PC-9 (cell line): ENCODE data around the gene MLIP. TPM values are rescaled to one million over a fixed set of nuclear protein-coding genes. Genes with fewer than 3 reads are reported as not detected.

Experiments used
- BruUV-seq: library from RNA; stranded (reverse); fragments of 400-500 nt; replicated peaks from 2 replicates; lab custom pipeline; 2021; lab: Mats Ljungman, UMichigan
- CTCF ChIA-PET: fragments of 300-600 bp; sonication (Branson Sonifier 250); formaldehyde crosslinking; loops from one replicate; lab custom pipeline; 2022; ENCODE audit warnings: antibody characterized with exemption; lab: Charles Lee
- POLR2A ChIA-PET: fragments of 300-600 bp; sonication (Branson Sonifier 250); formaldehyde crosslinking; loops from one replicate; lab custom pipeline; 2022; ENCODE audit warnings: antibody characterized with exemption; ENCODE audit not compliant: unreplicated experiment; lab: Charles Lee
- DNase-seq, 2 experiments: peaks; one replicate each; pipeline versions ENCODE4 v3.0.0 to v3.0.0-alpha.2; 2015 to 2022; ENCODE audit warnings: mixed read lengths in 1 of 2
- H2AFZ ChIP-seq: fragments of 200-600 bp; sonication (generic); 2 replicates; pipeline ENCODE4 v1.8.1; 2017; ENCODE audit warnings: antibody characterized with exemption
- H3F3A ChIP-seq: fragments of 200-600 bp; sonication (generic); 2 replicates; pipeline ENCODE4 v1.8.1; 2017; ENCODE audit warnings: antibody characterized with exemption, mild to moderate bottlenecking, low read depth; ENCODE audit not compliant: insufficient read depth
- H3K27ac ChIP-seq: fragments of 200-600 bp; sonication (generic); 2 replicates; pipeline ENCODE4 v1.6.1; 2016; ENCODE audit warnings: mixed run types
- H3K27me3 ChIP-seq: fragments of 200-600 bp; sonication (generic); 2 replicates; pipeline ENCODE4 v1.6.1; 2016; ENCODE audit warnings: low read depth, mixed run types; ENCODE audit not compliant: insufficient read depth
- H3K36me3 ChIP-seq: fragments of 200-600 bp; sonication (generic); 2 replicates; pipeline ENCODE4 v1.6.1; 2016; ENCODE audit warnings: low read depth, mixed run types
- H3K4me1 ChIP-seq: fragments of 200-600 bp; sonication (generic); replicated peaks from 2 replicates; pipeline ENCODE4 v1.6.1; 2016; ENCODE audit warnings: mixed run types; ENCODE audit not compliant: insufficient read depth
- H3K4me2 ChIP-seq: fragments of 200-600 bp; sonication (generic); 2 replicates; pipeline ENCODE4 v1.6.1; 2017; ENCODE audit warnings: mixed run types
- H3K4me3 ChIP-seq: fragments of 200-600 bp; sonication (generic); 2 replicates; pipeline ENCODE4 v1.6.1; 2016; ENCODE audit warnings: mixed run types
- H3K79me2 ChIP-seq: fragments of 200-600 bp; sonication (generic); 2 replicates; pipeline ENCODE4 v1.6.1; 2017; ENCODE audit warnings: low read depth, mixed run types
- H3K9me2 ChIP-seq: fragments of 200-600 bp; sonication (generic); 2 replicates; pipeline ENCODE4 v1.8.1; 2017; ENCODE audit warnings: mild to moderate bottlenecking; ENCODE audit not compliant: insufficient read depth
- H3K9me3 ChIP-seq: fragments of 200-600 bp; sonication (generic); 2 replicates; pipeline ENCODE4 v1.8.1; 2016; ENCODE audit warnings: low read depth; ENCODE audit not compliant: insufficient read depth
- H4K20me1 ChIP-seq: fragments of 200-600 bp; sonication (generic); 2 replicates; pipeline ENCODE4 v1.8.1; 2017; ENCODE audit not compliant: insufficient read depth
- CTCF ChIP-seq: fragments of 200-600 bp; sonication (generic); conservative IDR thresholded peaks from 2 replicates; pipeline ENCODE4 v1.6.1; 2017; ENCODE audit warnings: mixed run types, antibody characterized with exemption, mild to moderate bottlenecking, moderate library complexity
- EZH2 ChIP-seq: fragments of 200-600 bp; sonication (generic); IDR thresholded peaks from 2 replicates; pipeline ENCODE4 v1.8.0; 2017; ENCODE audit warnings: antibody characterized with exemption, low read depth
- intact Hi-C: fragments of 100-400 bp; cut with micrococcal nuclease; formaldehyde crosslinking; loops from one replicate; pipeline ENCODE4 v1.10.0; 2022; ENCODE audit not compliant: unreplicated experiment
- total RNA-seq: library from RNA; stranded (reverse); gene quantifications from 2 replicates; pipeline ENCODE4 v1.2.3, GENCODE V29; 2021

The MLIP gene
- total RNA-seq, 1 experiment from 2014 or later: 0.79 TPM

- Histone ChIP-seq H2AFZ (no peak overlapping the region), H3K4me3 (no peak overlapping the region), H3K27ac (no peak overlapping the region), H3K79me2 (no peaks in the 10 kb centered on the region), H3K27me3 (no peaks in the 10 kb centered on the region), H3K4me1 (no peaks in the 10 kb centered on the region), H3K36me3 (no peaks in the 10 kb centered on the region), H4K20me1 (no peaks in the 10 kb centered on the region), H3K9me3 (no peaks in the 10 kb centered on the region), H3K4me2 (no peak overlapping the region), H3K9me2 (no peaks in the 10 kb centered on the region), H3F3A (no peaks in the 10 kb centered on the region)
- CTCF ChIA-PET: no interaction called here
- intact Hi-C loops: no loop called here
- no TSS peak for BruUV-seq
- POLR2A ChIA-PET: no interaction called here
- DNase-seq: no peak
- TF ChIP-seq CTCF: no peak
- TF ChIP-seq EZH2: no peak
These were observed 14.4 kb upstream of the MLIP start for GRCh38 chr6:54096811-54097210.

GRCh38 chr6:54097753-54098152 lies 13.5 kb upstream of the MLIP start:
- no TSS peak for BruUV-seq
- ChIA-PET POLR2A (no interaction called here), CTCF (no interaction called here)
- Histone ChIP-seq H3K4me3 (no peak overlapping the region), H3K27me3 (no peaks in the 10 kb centered on the region), H3K79me2 (no peaks in the 10 kb centered on the region), H3K36me3 (no peaks in the 10 kb centered on the region), H3F3A (no peaks in the 10 kb centered on the region), H3K9me2 (no peaks in the 10 kb centered on the region), H2AFZ (no peak overlapping the region), H3K27ac (no peak overlapping the region), H4K20me1 (no peaks in the 10 kb centered on the region), H3K4me1 (no peaks in the 10 kb centered on the region), H3K9me3 (no peaks in the 10 kb centered on the region), H3K4me2 (no peak overlapping the region)
- DNase-seq: no peak
- no peak for TF ChIP-seq EZH2
- intact Hi-C loops: no loop called here

GRCh38 chr6:54098450-54099044 lies 12.7 kb upstream of the MLIP start:
- no peak overlapping the region for H3K27ac ChIP-seq

More at GRCh38 chr6:54098450-54099044, 12.7 kb upstream of the MLIP start:
- no peak overlapping the region for H3K4me3 ChIP-seq
- H3K27me3 ChIP-seq: no peaks in the 10 kb centered on the region
- ChIA-PET CTCF (no interaction called here), POLR2A (no interaction called here)
- no peak overlapping the region for H2AFZ ChIP-seq
- H3K9me3 ChIP-seq: no peaks in the 10 kb centered on the region
- BruUV-seq: no TSS peak
- no peak for TF ChIP-seq EZH2
- no peak for TF ChIP-seq CTCF
- no peaks in the 10 kb centered on the region for H3K36me3 ChIP-seq
- no peaks in the 10 kb centered on the region for H3K9me2 ChIP-seq
- no peaks in the 10 kb centered on the region for H3K79me2 ChIP-seq
- H3K4me2 ChIP-seq: no peak overlapping the region
- intact Hi-C loops: no loop called here
- H3F3A ChIP-seq: no peaks in the 10 kb centered on the region
- no peak for DNase-seq
- H4K20me1 ChIP-seq: no peaks in the 10 kb centered on the region
- no peaks in the 10 kb centered on the region for H3K4me1 ChIP-seq
